SH-SY5Y (cell line): ENCODE measurements around the gene CETN1.

Experiments
- GATA2 ChIP-seq: IDR thresholded peaks from 2 replicates; pipeline ENCODE4 v1.6.1; 2011; ENCODE audit warnings: mild to moderate bottlenecking, low read depth, low read length
- GATA3 ChIP-seq: IDR thresholded peaks from 2 replicates; pipeline ENCODE4 v1.6.1; 2011; ENCODE audit warnings: low read depth, mild to moderate bottlenecking, low read length, moderate library complexity

DNA sequence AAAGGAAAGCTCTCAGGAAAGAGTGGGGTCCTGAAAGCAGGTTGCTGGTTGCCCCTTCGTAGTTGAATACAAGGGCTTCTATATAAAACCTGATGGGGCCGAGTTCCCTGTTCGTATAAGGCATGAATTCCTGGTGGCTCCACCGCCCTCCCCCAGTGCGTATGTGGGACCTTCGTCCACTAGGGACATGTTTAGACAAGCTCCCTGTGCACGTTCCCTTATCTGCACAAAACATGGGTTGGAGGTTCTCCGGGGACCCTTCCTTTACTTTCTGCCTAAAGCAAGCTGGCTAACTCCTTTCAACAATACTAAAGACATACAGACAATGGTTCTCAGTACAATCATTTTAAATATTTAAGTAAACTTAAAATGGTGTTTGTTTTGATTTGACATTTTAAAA, 24.6 kb downstream of the CETN1 start:
- no peak for TF ChIP-seq GATA3
- TF ChIP-seq GATA2: no peak
